Spleen (tissue), 7 donors: ENCODE measurements around the gene TTN.

Experiments
- POLR2A ChIP-seq, 3 donors: fragments of 450-650 bp; IDR thresholded peaks; one replicate each; pipeline ENCODE4 v1.5.1; 2017; ENCODE audit warnings: antibody characterized with exemption in 3 of 3, mild to moderate bottlenecking in 1 of 3
- POLR2AphosphoS5 ChIP-seq, 3 donors: sonication (generic); formaldehyde crosslinking; IDR thresholded peaks; one replicate each; pipeline ENCODE4 v1.5.1; 2017; ENCODE audit warnings: antibody characterized with exemption in 3 of 3
- TF ChIP-seq, protein P1 (sequence below), 11 experiments: fragments of 200-600 bp in 7 of 11; fragments of 450-650 bp in 4 of 11; sonication (generic) in 4 of 11; IDR thresholded peaks in 8 of 11; conservative IDR thresholded peaks in 3 of 11; 1 replicate in 7 of 11; 2 replicates in 4 of 11; pipeline versions ENCODE4 v1.4.0 to v1.8.0; 2016 to 2021; ENCODE audit warnings: antibody characterized with exemption in 11 of 11, inconsistent platforms in 4 of 11, mild to moderate bottlenecking in 1 of 11
- donor health status: DM: no; HTN: no; CAD: no; lungs with moderate emphysema.
- donor health status: DM: no; HTN: no; CAD: no.
- donor health status: DM: no; HTN: no; CAD: no.

DNA sequence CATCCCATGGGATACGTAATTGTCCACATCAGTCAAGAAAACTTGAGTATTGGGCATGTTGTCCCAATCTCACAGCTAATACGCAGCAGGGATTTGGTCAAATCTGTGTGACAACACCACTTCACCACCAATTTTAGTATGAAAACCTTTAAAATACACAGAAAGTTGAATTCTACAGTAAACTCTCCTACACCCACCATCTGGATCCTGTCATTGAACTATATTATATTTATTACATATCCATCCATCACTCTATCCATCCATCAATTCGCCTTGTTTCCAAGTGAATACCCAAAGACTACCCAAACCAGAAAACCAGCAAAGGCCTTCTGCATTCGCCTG lies 328.0 kb downstream of the TTN start:
- TF ChIP-seq, protein P1, sequence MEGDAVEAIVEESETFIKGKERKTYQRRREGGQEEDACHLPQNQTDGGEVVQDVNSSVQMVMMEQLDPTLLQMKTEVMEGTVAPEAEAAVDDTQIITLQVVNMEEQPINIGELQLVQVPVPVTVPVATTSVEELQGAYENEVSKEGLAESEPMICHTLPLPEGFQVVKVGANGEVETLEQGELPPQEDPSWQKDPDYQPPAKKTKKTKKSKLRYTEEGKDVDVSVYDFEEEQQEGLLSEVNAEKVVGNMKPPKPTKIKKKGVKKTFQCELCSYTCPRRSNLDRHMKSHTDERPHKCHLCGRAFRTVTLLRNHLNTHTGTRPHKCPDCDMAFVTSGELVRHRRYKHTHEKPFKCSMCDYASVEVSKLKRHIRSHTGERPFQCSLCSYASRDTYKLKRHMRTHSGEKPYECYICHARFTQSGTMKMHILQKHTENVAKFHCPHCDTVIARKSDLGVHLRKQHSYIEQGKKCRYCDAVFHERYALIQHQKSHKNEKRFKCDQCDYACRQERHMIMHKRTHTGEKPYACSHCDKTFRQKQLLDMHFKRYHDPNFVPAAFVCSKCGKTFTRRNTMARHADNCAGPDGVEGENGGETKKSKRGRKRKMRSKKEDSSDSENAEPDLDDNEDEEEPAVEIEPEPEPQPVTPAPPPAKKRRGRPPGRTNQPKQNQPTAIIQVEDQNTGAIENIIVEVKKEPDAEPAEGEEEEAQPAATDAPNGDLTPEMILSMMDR (IDR thresholded peaks at IDR 0.05 in 8 of 11, conservative IDR thresholded peaks at IDR 0.05 in 3 of 11): no peak
- TF ChIP-seq POLR2A (IDR thresholded peaks at IDR 0.05) (no peak), POLR2AphosphoS5 (IDR thresholded peaks at IDR 0.05) (no peak)
